ENCODE data around the gene WIZ.

DNA sequence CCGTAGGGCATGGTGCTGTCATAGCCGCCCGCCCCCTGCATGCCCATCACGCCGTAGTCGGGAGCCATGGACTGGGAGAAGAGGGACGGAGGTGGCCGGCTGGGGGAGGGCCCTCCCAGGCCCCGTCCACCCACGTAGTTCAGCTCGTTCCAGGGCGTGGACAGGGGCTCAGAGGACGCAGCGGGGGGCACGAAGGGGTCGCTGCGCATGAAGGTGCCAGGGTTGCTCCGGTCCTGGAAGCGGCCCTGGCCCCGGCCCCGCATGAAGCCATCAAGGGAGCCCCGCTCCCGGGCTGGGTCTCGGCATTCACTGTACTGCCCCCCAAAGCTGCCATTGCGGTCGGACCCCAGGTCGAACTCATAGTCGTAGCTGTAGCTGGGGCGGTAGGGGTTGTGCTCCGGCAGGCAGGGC, 76.9 kb downstream of the WIZ start:
- no peak for TF ChIP-seq POLR2A (IDR thresholded peaks at IDR 0.05)
- TF ChIP-seq, protein P1, sequence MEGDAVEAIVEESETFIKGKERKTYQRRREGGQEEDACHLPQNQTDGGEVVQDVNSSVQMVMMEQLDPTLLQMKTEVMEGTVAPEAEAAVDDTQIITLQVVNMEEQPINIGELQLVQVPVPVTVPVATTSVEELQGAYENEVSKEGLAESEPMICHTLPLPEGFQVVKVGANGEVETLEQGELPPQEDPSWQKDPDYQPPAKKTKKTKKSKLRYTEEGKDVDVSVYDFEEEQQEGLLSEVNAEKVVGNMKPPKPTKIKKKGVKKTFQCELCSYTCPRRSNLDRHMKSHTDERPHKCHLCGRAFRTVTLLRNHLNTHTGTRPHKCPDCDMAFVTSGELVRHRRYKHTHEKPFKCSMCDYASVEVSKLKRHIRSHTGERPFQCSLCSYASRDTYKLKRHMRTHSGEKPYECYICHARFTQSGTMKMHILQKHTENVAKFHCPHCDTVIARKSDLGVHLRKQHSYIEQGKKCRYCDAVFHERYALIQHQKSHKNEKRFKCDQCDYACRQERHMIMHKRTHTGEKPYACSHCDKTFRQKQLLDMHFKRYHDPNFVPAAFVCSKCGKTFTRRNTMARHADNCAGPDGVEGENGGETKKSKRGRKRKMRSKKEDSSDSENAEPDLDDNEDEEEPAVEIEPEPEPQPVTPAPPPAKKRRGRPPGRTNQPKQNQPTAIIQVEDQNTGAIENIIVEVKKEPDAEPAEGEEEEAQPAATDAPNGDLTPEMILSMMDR (IDR thresholded peaks at IDR 0.05): no peak
- no peak for TF ChIP-seq POLR2AphosphoS5 (IDR thresholded peaks at IDR 0.05)

Measured in prostate gland (tissue), 2 donors.